Measurements from ENCODE around the gene TRAK2. TPM values are rescaled to one million over a fixed set of nuclear protein-coding genes. Genes with fewer than 3 reads are reported as not detected.
A peak's percentile ranks its signal among the peaks of the same experiment; 100 is the strongest.

The TRAK2 gene
- total RNA-seq, 1 experiment from 2014 or later = 9.4 TPM

DNA sequence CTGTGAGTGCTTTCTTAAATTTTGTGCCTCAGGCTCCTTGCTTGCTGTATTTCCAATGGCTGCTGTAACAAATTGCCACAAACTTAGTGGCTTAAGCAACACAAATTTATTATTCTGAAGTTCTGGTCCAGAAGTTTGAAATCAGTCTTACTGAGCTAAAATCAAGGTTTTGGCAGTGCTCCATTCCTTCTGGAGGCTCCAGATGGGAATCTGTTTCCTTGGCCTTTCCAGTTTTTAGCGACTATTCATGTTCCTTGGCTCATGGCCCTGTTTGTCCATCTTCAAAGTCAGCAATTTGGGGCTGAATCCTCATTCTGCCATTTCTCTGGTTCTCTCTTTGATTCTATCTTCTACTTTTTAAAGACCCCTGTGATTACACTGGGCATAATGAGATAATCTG lies 32.1 kb upstream of the TRAK2 start:
- Histone ChIP-seq H3K27ac (ENCODE audit: low read length) (no peak overlapping the region), H3K79me2 (ENCODE audit: low read length) (no peaks in the 10 kb centered on the region), H3K9me3 (ENCODE audit: low read length) (no peaks in the 10 kb centered on the region), H3K4me1 (ENCODE audit: insufficient read depth, low read length) (no peaks in the 10 kb centered on the region), H3K36me3 (ENCODE audit: low read depth, low read length) (no peaks in the 10 kb centered on the region; the same call in 1 of the 2 replicates), H3K9ac (ENCODE audit: low read length) (no peak overlapping the region), H3K4me3 (ENCODE audit: low read length) (no peak overlapping the region), H3K27me3 (ENCODE audit: low read length) (no peaks in the 10 kb centered on the region), H2AFZ (ENCODE audit: low read length) (no peak overlapping the region), H3K4me2 (ENCODE audit: low read length) (no peak overlapping the region), H3F3A (ENCODE audit: low read length, unreplicated experiment) (no peaks in the 10 kb centered on the region), H4K20me1 (ENCODE audit: low read length) (no peaks in the 10 kb centered on the region), H3K9me2 (replicated peaks; ENCODE audit: low read length) (no peaks in the 10 kb centered on the region)
- ATAC-seq (no peak), DNase-seq (no peak)
- CTCF ChIA-PET = no interaction called here
- POLR2A ChIA-PET (ENCODE audit: unreplicated experiment) = no interaction called here
- TF ChIP-seq CTCF (conservative IDR thresholded peaks at IDR 0.05; ENCODE audit: low read depth, low read length) (no peak), EZH2 (IDR thresholded peaks at IDR 0.05; ENCODE audit: low read length, unreplicated experiment) (no peak), EZH2phosphoT487 (IDR thresholded peaks at IDR 0.05; ENCODE audit: borderline replicate concordance, low read length) (no peak)
- BruUV-seq (replicated peaks) = no TSS peak
- intact Hi-C loops (cut with micrococcal nuclease) = no loop called here

GRCh38 chr2:201482543-201482942 lies 31.3 kb upstream of the TRAK2 start:
- ChIA-PET CTCF (no interaction called here), POLR2A (ENCODE audit: unreplicated experiment) (no interaction called here)
- H3K27ac ChIP-seq (ENCODE audit: low read length) = no peak overlapping the region
- H3K27me3 ChIP-seq (ENCODE audit: low read length) = no peaks in the 10 kb centered on the region
- no peaks in the 10 kb centered on the region for H4K20me1 ChIP-seq (ENCODE audit: low read length)
- H3K4me2 ChIP-seq (ENCODE audit: low read length) = no peak overlapping the region
- H3K9ac ChIP-seq (ENCODE audit: low read length) = no peak overlapping the region
- no peak overlapping the region for H3K4me3 ChIP-seq (ENCODE audit: low read length)
- TF ChIP-seq CTCF (conservative IDR thresholded peaks at IDR 0.05; ENCODE audit: low read depth, low read length) = no peak
- no peak for TF ChIP-seq EZH2phosphoT487 (IDR thresholded peaks at IDR 0.05; ENCODE audit: borderline replicate concordance, low read length)
- no peak for TF ChIP-seq EZH2 (IDR thresholded peaks at IDR 0.05; ENCODE audit: low read length, unreplicated experiment)
- no peaks in the 10 kb centered on the region for H3K79me2 ChIP-seq (ENCODE audit: low read length)
- no peak overlapping the region for H2AFZ ChIP-seq (ENCODE audit: low read length)
- no TSS peak for BruUV-seq (replicated peaks)
- no peaks in the 10 kb centered on the region for H3F3A ChIP-seq (ENCODE audit: low read length, unreplicated experiment)
- no peaks in the 10 kb centered on the region for H3K9me2 ChIP-seq (replicated peaks; ENCODE audit: low read length)
- H3K36me3 ChIP-seq (ENCODE audit: low read depth, low read length) = no peaks in the 10 kb centered on the region; the same call in 1 of the 2 replicates
- no peaks in the 10 kb centered on the region for H3K9me3 ChIP-seq (ENCODE audit: low read length)
- DNase-seq (no peak), ATAC-seq (no peak)
- intact Hi-C loops (cut with micrococcal nuclease) = no loop called here
- H3K4me1 ChIP-seq (ENCODE audit: insufficient read depth, low read length) = no peaks in the 10 kb centered on the region

DNA sequence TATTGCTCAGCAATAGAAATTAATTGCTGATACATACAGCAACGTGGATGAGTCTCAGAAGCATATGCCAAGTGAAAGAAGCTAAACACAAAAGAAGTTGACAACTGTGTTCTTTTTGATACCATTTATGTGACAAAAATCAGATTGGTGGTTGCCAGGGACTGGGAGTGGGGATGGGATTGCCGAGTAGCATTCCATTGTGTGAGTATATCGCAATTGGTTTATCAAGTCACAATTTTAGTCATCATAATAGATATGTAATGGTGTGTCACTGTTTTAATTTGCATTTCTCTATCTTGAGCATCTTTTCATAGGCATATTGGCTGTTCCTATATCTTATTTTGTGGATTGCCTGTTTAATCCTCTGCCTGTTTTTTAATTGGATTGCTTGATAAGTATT lies 21.2 kb upstream of the TRAK2 start:
- H4K20me1 ChIP-seq (ENCODE audit: low read length) = no peaks in the 10 kb centered on the region
- intact Hi-C loops (cut with micrococcal nuclease) = no loop called here
- H3K4me3 ChIP-seq (ENCODE audit: low read length) = no peak overlapping the region
- CTCF ChIA-PET = no interaction called here
- peaks cover 4% of the 10 kb centered on the region; the same call in 1 of the 2 replicates for H3K36me3 ChIP-seq (ENCODE audit: low read depth, low read length)
- peaks cover 36% of the 10 kb centered on the region for H3K4me1 ChIP-seq (ENCODE audit: insufficient read depth, low read length)
- H3K9me2 ChIP-seq (replicated peaks; ENCODE audit: low read length) = no peaks in the 10 kb centered on the region
- no peak overlapping the region for H3K4me2 ChIP-seq (ENCODE audit: low read length)
- POLR2A ChIA-PET (ENCODE audit: unreplicated experiment) = no interaction called here
- H2AFZ ChIP-seq (ENCODE audit: low read length) = no peak overlapping the region
- H3K27ac ChIP-seq (ENCODE audit: low read length) = no peak overlapping the region
- peaks cover 6% of the 10 kb centered on the region for H3F3A ChIP-seq (ENCODE audit: low read length, unreplicated experiment)
- DNase-seq (peak; percentile 13), ATAC-seq (no peak)
- no peak overlapping the region for H3K9ac ChIP-seq (ENCODE audit: low read length)
- H3K79me2 ChIP-seq (ENCODE audit: low read length) = no peaks in the 10 kb centered on the region
- H3K27me3 ChIP-seq (ENCODE audit: low read length) = no peaks in the 10 kb centered on the region
- no peak for TF ChIP-seq EZH2 (IDR thresholded peaks at IDR 0.05; ENCODE audit: low read length, unreplicated experiment)
- TF ChIP-seq EZH2phosphoT487 (IDR thresholded peaks at IDR 0.05; ENCODE audit: borderline replicate concordance, low read length) = no peak
- no peak for TF ChIP-seq CTCF (conservative IDR thresholded peaks at IDR 0.05; ENCODE audit: low read depth, low read length)
- H3K9me3 ChIP-seq (ENCODE audit: low read length) = no peaks in the 10 kb centered on the region
- no TSS peak for BruUV-seq (replicated peaks)
